ENCODE data around the gene MAN2B2. TPM values are rescaled to one million over a fixed set of nuclear protein-coding genes. Genes with fewer than 3 reads are reported as not detected.
A peak's percentile ranks its signal among the peaks of the same experiment; 100 is the strongest.

The MAN2B2 gene
- total and polyA plus RNA-seq, 9 of the 15 experiments (the other 6 are each of a cell fraction or from before 2014, with no cell fraction given): 0.21 to 8.8 (median 3.7) TPM

DNA sequence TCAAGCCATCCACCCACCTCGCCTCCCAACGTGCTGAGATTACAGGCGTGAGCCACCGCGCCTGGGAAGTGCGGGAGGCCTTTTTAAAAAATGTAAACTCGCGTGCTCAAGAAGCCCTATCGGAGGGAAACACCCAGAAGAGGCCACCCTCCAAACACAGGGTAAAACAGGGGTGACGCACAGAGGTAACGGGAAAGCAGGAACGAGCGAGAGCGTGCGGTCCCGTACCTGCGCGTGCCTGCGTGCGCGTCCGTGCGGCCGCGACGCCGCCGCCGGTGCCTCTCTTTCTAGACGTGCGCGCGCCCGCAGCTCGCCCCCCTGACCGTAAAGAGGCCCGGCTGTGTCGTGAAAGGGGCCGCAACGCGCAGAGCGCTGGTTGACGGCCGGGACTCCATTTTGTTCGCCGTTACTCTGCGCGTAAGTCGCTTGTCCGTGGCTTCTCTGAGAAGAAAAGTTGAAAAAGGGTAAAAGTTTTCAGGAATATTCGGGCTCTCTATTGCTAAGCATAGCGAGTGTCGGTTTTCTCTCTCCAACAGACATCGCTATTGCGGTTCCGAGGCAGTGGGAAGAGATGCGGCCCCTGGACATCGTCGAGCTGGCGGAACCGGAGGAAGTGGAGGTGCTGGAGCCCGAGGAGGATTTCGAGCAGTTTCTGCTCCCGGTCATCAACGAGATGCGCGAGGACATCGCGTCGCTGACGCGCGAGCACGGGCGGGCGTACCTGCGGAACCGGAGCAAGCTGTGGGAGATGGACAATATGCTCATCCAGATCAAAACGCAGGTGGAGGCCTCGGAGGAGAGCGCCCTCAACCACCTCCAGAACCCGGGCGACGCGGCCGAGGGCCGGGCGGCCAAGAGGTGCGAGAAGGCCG lies 65.5 kb downstream of the MAN2B2 start, which contains the start of gene MRFAP1:
Gene MRFAP1 (plus strand): TSS at position 394 of the 872 bp plus-strand sequence. CDS start 178 bp downstream, at position 572.
- peak within 1 kb of the TSS; percentile 92 for H3K4me2 ChIP-seq (ENCODE audit: insufficient read depth, low read length)
- H3K4me1 ChIP-seq (replicated peaks in 1 of 2; ENCODE audit: control insufficient read depth in 2 of 2, insufficient read depth in 2 of 2, low read length in 2 of 2): peaks cover 16 to 24% of the 10 kb centered on the region in 2 experiments; a peak in 4 of 5 replicates
- CTCF ChIA-PET (ENCODE audit: low intra/inter-chr PET ratio): interaction anchor here (0.5 kb wide), 1 partner anchor 33 kb away, joined by 4 read pairs; a partner anchor contains a TSS
- peaks cover 27% of the 10 kb centered on the region for H4K20me1 ChIP-seq (replicated peaks; ENCODE audit: control insufficient read depth, insufficient read depth, low read length)
- peak; percentile 84 for FAIRE-seq
- H3K9me1 ChIP-seq (ENCODE audit: control insufficient read depth, insufficient read depth, low read length): no peaks in the 10 kb centered on the region
- WGBS (ENCODE audit: insufficient coverage, low coverage, missing lambda C conversion rate): under 1% methylated on average over 82 of the region's 90 CpGs
- H2AFZ ChIP-seq (ENCODE audit: low read depth, low read length): peak within 1 kb of the TSS; percentile 95
- intact Hi-C loops (cut with micrococcal nuclease): loop anchor here (5.0 kb wide), 2 partner anchors 37 to 67 kb away; partner anchors contain the start of gene MRFAP1L1
- in situ Hi-C loops (cut with MboI): no loop called here
- BruUV-seq (replicated peaks): TSS peak; percentile 75
- peak within 1 kb of the TSS; percentile 97 for H3K27ac ChIP-seq (ENCODE audit: extremely low read depth, low read depth, low read length)
- H3K4me3 ChIP-seq: peak within 1 kb of the TSS; percentile 85
- peak; percentile 82 for ATAC-seq
- H3K9me3 ChIP-seq (replicated peaks; ENCODE audit: control insufficient read depth, insufficient read depth, low read depth, low read length): no peaks in the 10 kb centered on the region
- peak; percentile 95 to 97 (median 96) for DNase-seq (ENCODE audit: extremely low read depth in 1 of 4, low spot score in 3 of 4)
- POLR2A ChIA-PET: interaction anchor here (0.6 to 5.2 kb wide), 16 partner anchors 11 to 1539 kb away, joined by 3 to 40 read pairs (median 3); a partner anchor contains a TSS
- no peaks in the 10 kb centered on the region for H3K27me3 ChIP-seq (ENCODE audit: control insufficient read depth in 2 of 2, insufficient read depth in 2 of 2, low read length in 2 of 2)
- H3K36me3 ChIP-seq (ENCODE audit: control insufficient read depth, insufficient read depth, low read length): peaks cover 22% of the 10 kb centered on the region
- peak within 1 kb of the TSS; percentile 93 to 100 for H3K9ac ChIP-seq (ENCODE audit: insufficient read depth in 1 of 2, low read depth in 2 of 2, low read length in 2 of 2)
- H3K79me2 ChIP-seq (ENCODE audit: control insufficient read depth, insufficient read depth, low read length): peaks cover 42% of the 10 kb centered on the region
- TF ChIP-seq SREBF2 (CRISPR knock-in tag; IDR thresholded peaks at IDR 0.05) (no peak), YY1 (IDR thresholded peaks at IDR 0.05; ENCODE audit: borderline replicate concordance in 1 of 3, control insufficient read depth in 1 of 3, extremely low read depth in 1 of 3, insufficient read depth in 3 of 3, insufficient read length in 1 of 3, insufficient replicate concordance in 2 of 3, low read depth in 1 of 3, low read length in 2 of 3) (peak; percentile 70 to 95 (median 92)), NR3C1 (CRISPR knock-in tag; IDR thresholded peaks at IDR 0.05) (peak; percentile 40; the same call in 1 of the 2 replicates), EGR1 (conservative IDR thresholded peaks at IDR 0.05) (peak; percentile 93), SMARCB1 (IDR thresholded peaks at IDR 0.05; ENCODE audit: insufficient read length, low read depth) (no peak), MXI1 (IDR thresholded peaks at IDR 0.05; ENCODE audit: low read depth, low read length) (no peak), POLR3G (IDR thresholded peaks at IDR 0.05; ENCODE audit: extremely low read depth, insufficient read length, insufficient replicate concordance) (no peak), NUFIP1 (IDR thresholded peaks at IDR 0.05; ENCODE audit: partially characterized antibody) (no peak), TCF7 (IDR thresholded peaks at IDR 0.05; ENCODE audit: borderline replicate concordance) (0 out of 2 replicates have a peak, but pooled peaks have one; percentile 63), KDM5B (IDR thresholded peaks at IDR 0.05; ENCODE audit: insufficient replicate concordance, low read depth, low read length) (peak; percentile 88), SMAD2 (IDR thresholded peaks at IDR 0.05; ENCODE audit: low read depth, low read length) (no peak), HCFC1 (IDR thresholded peaks at IDR 0.05; ENCODE audit: low read depth, low read length) (peak; percentile 75), SUPT5H (IDR thresholded peaks at IDR 0.05) (peak; percentile 92)
- TF ChIP-seq, protein P1, sequence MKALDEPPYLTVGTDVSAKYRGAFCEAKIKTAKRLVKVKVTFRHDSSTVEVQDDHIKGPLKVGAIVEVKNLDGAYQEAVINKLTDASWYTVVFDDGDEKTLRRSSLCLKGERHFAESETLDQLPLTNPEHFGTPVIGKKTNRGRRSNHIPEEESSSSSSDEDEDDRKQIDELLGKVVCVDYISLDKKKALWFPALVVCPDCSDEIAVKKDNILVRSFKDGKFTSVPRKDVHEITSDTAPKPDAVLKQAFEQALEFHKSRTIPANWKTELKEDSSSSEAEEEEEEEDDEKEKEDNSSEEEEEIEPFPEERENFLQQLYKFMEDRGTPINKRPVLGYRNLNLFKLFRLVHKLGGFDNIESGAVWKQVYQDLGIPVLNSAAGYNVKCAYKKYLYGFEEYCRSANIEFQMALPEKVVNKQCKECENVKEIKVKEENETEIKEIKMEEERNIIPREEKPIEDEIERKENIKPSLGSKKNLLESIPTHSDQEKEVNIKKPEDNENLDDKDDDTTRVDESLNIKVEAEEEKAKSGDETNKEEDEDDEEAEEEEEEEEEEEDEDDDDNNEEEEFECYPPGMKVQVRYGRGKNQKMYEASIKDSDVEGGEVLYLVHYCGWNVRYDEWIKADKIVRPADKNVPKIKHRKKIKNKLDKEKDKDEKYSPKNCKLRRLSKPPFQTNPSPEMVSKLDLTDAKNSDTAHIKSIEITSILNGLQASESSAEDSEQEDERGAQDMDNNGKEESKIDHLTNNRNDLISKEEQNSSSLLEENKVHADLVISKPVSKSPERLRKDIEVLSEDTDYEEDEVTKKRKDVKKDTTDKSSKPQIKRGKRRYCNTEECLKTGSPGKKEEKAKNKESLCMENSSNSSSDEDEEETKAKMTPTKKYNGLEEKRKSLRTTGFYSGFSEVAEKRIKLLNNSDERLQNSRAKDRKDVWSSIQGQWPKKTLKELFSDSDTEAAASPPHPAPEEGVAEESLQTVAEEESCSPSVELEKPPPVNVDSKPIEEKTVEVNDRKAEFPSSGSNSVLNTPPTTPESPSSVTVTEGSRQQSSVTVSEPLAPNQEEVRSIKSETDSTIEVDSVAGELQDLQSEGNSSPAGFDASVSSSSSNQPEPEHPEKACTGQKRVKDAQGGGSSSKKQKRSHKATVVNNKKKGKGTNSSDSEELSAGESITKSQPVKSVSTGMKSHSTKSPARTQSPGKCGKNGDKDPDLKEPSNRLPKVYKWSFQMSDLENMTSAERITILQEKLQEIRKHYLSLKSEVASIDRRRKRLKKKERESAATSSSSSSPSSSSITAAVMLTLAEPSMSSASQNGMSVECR (CRISPR knock-in tag; IDR thresholded peaks at IDR 0.05): peak; percentile 62; the same call in 1 of the 2 replicates
- TF ChIP-seq, protein P2, sequence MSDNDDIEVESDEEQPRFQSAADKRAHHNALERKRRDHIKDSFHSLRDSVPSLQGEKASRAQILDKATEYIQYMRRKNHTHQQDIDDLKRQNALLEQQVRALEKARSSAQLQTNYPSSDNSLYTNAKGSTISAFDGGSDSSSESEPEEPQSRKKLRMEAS (CRISPR knock-in tag; IDR thresholded peaks at IDR 0.05): peak; percentile 94

Data from K562 (cell line).